Endometrium (tissue), 2 donors: ENCODE results near the gene CCNYL1.
"Not testable (repeated sequence)": the region's sequence is repeated elsewhere in the genome, so short reads cannot be mapped to it uniquely, and the experiment has no call there.

Source experiments
- FAIRE-seq: peaks from 2 replicates; lab custom pipeline; 2012; peaks lifted over from hg19 to GRCh38; lab: Jason Lieb, UNC
- donor health status: control.
- donor health status: control.

The CCNYL1 gene

GRCh38 chr2:207697411-207697810, 14.0 kb upstream of the CCNYL1 start:
- FAIRE-seq = no peak

DNA sequence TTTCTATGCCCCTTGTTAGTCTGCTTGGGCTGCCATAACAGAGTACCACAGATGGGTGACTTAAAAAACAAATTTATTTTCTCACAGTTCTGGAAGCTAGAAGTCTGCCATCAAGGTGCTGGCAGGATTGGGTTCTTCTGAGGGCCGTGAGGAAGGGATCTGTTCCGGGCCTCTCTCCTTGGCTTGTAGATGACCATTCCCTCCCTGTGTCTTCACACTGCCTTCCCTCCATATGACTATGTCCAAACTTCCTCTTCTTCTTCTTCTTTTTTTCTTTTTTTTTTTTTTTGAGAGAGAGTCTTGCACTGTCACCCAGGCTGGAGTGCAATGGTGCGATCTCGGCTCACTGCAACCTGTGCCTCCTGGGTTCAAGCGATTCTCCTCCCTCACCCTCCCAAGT, 13.1 kb upstream of the CCNYL1 start:
- no peak for FAIRE-seq

GRCh38 chr2:207704078-207704477, 7.4 kb upstream of the CCNYL1 start:
- no peak for FAIRE-seq

GRCh38 chr2:207704671-207705070, 6.8 kb upstream of the CCNYL1 start:
- no peak for FAIRE-seq

DNA sequence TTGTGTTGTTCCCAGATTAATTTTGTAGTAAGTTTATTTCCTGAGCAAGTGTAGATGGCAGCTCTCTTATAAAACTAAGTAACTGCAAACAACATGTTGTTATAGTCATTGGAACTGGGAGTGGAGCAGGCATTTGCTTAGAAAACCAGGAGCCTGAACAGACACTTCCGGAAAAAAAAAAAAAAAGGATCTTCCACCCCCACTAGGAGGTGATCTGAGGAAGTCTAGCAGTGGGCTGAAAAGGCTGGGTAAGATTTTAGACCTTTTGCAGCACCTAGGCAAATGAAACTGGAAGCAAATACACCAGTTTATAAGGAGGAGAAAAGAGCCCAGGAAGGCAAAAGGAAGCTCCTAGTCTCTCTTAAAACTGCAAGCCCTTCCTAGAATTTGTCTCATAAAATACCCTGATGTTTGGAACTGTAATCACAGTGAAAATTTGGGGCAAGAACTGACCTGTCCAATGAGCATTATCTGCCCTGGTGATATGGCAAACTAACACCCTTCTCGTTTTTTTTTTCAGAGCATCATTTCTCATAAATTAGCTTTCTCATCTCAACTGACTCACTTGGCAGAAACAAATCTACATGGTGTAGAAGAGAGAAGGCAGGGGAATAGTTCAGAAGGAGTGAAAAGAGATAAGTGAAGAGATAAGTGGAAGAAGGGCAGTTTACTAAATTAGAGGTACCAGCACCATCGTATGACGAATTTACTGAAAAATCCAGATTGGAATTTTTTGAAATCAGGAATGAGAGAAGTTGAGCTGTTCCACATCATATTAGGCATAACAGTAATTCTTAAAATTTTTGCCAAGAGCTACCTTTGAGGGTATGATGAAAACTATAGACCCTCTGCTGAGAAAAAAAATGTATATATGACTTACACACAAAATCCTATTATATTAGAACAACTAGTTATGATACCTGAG, 4.2 kb upstream of the CCNYL1 start:
- FAIRE-seq = no peak

DNA sequence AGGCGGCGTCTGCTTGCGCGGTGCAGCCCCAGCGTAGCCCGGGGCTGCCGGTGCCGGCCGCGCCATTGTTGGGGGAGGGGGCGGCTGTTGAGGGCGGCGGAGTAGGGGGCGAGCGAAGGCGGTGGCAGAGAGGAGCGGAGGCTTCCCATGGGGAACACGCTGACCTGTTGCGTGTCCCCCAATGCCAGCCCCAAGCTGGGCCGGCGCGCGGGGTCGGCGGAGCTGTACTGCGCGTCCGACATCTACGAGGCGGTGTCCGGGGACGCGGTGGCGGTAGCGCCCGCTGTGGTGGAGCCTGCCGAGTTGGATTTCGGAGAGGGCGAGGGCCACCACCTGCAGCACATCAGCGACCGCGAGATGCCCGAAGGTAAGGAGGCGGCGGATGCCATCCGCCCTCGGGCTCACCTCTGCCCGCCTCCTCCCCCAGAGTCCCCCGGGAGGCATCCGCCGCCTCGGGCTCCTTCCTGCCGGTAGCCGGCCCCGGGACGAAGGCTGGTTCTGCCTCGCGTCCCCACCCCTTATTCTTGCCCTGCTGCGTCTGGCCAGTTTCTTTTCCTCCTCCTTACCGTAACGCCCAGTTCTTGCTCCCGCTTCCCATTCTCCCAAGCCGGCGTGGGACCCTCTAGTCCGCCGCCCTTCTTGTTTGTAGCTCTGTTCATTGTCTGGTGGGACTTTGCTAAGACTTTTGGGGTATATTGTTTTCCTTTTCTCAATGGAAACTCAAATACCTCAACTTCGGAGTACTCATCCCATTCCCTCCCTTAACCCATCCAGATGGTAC, 500 bp downstream of the CCNYL1 start:
- FAIRE-seq = no peak

- no peak for FAIRE-seq
These were observed 4.6 kb downstream of the CCNYL1 start for GRCh38 chr2:207716056-207716455.

DNA sequence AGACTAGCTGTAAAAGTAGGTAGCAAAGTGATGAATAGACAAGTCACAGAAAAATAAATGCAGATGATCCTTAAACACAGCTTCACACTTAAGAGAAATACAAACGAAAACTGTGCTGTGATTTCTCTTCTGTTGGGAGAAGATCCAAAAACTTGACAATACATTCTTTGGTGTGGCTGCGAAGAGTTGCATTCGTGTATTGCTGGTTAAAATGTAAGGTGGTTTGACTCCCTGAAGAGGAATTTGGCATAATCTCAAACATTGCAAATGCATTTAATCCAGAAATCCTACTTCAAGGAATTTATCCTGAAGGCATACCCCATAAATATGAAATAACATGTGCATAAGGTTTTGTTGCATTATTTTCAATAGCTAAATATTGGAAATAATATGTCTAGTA, 7.1 kb downstream of the CCNYL1 start:
- FAIRE-seq = no peak

- FAIRE-seq = no peak
These were observed 7.6 kb downstream of the CCNYL1 start for GRCh38 chr2:207719008-207719407.

DNA sequence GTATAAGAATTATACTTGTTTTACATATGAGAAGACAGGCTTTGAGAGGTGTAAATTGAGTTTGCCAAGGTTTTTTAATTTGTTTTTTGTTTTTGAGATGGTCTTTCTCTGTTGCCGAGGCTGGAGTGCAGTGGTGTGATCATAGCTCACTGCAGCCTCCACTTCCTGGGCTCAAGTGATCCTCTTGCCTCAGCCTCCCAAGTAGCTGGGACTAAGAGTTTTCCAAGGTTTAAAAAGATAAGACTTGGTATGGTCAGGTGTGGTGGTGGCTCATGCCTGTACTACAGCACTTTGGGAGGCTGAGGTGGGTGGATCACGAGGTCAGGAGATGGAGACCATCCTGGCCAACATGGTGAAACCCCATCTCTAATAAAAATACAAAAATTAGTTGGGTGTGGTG, 8.2 kb downstream of the CCNYL1 start:
- FAIRE-seq = not testable (repeated sequence)

GRCh38 chr2:207720517-207721187, 9.2 kb downstream of the CCNYL1 start:
- no peak for FAIRE-seq

- FAIRE-seq = no peak
These were observed 11.5 kb downstream of the CCNYL1 start for GRCh38 chr2:207722773-207723424.

DNA sequence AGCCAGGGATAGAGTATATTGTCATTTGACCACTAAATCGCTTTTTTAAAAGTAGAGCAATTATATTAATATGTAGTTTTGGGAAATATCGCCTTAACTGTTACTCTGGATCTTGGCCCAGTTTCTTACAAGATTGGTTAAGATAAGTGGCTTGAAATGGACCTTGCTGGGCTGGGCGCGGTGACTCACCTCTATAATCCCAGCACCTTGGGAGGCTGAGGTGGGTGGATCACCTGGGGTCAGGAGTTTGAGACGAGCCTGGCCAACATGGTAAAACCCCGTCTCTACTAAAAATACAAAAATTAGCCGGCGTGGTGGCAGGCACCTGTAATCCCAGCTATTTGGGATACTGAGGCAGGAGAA, 12.0 kb downstream of the CCNYL1 start:
- FAIRE-seq = not testable (repeated sequence)

DNA sequence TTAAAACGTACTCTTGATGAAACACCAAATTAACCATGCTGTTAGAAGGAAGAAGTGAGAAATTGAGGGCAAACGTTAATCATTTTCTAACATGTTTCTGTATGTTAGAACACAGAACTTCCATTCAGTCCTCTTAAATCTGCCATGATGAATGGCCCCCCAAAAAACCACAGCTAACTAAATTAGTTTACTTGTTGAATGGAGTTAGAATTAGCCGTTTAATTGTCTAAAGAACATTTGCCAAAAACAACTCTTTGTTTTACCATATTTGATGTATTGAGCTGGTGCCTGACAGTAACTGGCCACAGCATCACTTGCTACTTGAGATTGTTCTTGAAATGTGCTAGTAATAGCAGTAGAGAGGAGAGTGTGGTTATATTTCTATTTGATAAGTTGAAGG, 12.7 kb downstream of the CCNYL1 start:
- no peak for FAIRE-seq

GRCh38 chr2:207725873-207726578, 14.6 kb downstream of the CCNYL1 start:
- no peak for FAIRE-seq

- FAIRE-seq = no peak
These were observed 15.8 kb downstream of the CCNYL1 start for GRCh38 chr2:207727261-207727660.

GRCh38 chr2:207729465-207729998, 18.1 kb downstream of the CCNYL1 start:
- FAIRE-seq = no peak

DNA sequence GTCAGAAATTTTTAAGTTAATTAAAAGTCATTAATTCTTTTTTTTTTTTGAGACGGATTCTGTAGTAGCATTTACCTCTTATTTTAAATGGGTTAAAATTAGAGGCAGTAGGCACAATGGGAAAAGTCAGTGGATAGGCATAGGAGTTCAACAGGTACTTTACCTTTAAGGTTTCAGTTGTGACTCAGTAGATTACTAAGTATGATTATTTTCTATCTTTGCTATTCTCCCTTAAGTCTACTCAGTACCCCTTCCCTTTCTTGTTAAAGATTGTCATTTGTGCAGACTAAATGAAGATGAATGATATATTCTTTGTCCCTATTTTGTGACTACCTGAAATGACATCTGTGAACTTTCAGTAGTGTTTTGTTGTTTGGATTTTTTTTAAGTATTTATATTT, 19.7 kb downstream of the CCNYL1 start:
- FAIRE-seq = no peak

GRCh38 chr2:207733597-207734240, 22.3 kb downstream of the CCNYL1 start:
- FAIRE-seq = no peak

DNA sequence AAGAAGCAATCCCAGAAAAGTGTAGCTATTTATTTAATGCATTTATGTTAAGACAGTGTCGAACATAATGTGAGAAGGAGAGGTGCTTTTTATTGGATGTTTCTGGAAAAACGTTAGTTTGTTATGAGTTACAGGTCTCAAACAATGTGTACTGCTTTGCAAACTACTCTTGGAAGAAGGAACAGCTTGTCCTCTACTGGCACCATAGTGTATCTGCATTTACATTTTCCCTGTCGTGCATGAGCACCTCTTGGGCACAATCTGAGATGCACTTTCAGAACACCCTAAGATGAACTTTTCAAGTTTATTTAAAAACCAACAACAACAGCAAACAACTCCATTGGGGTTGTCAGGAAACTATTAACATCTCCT, 22.8 kb downstream of the CCNYL1 start:
- no peak for FAIRE-seq
